Upper lobe of left lung (tissue), 6 donors: Measurements from ENCODE around the gene DBH. TPM values are rescaled to one million over a fixed set of nuclear protein-coding genes. Genes with fewer than 3 reads are reported as not detected.
A peak's percentile ranks its signal among the peaks of the same experiment; 100 is the strongest.

Experiments used
- ATAC-seq, 2 donors: fragments of 200-7000 bp; cut with Tn5 transposase; one replicate each; pipeline ENCODE4 v1.9.1; 2022; ENCODE audit warnings: mild to moderate bottlenecking in 2 of 2, moderate library complexity in 2 of 2; ENCODE audit not compliant: low FRiP score in 2 of 2
- DNase-seq, 2 donors: peaks; one replicate each; pipeline ENCODE4 v3.0.0-alpha.2; 2019 to 2020
- H3K27ac ChIP-seq, 4 donors: fragments of 200-600 bp; sonication (generic); one replicate each; pipeline ENCODE4 v1.5.1; 2016 to 2019
- H3K27me3 ChIP-seq, 4 donors: fragments of 200-600 bp; sonication (generic); one replicate each; pipeline ENCODE4 v1.5.1; 2017 to 2019
- H3K36me3 ChIP-seq, 4 donors: fragments of 200-600 bp; sonication (generic); one replicate each; pipeline ENCODE4 v1.5.1; 2016 to 2019
- H3K4me1 ChIP-seq, 4 donors: fragments of 200-600 bp; sonication (generic); one replicate each; pipeline ENCODE4 v1.5.1; 2018 to 2019
- H3K4me3 ChIP-seq, 4 donors: fragments of 200-600 bp; sonication (generic); one replicate each; pipeline ENCODE4 v1.5.1; 2017 to 2019; ENCODE audit warnings: mild to moderate bottlenecking in 2 of 4, moderate library complexity in 1 of 4
- H3K9me3 ChIP-seq, 4 donors: fragments of 200-600 bp; sonication (generic); one replicate each; pipeline ENCODE4 v1.5.1; 2018 to 2019
- EP300 ChIP-seq, 4 donors: sonication (generic); formaldehyde crosslinking; IDR thresholded peaks; one replicate each; pipeline ENCODE4 v1.5.1; 2017; ENCODE audit warnings: antibody characterized with exemption in 4 of 4, control low read depth in 2 of 4
- POLR2A ChIP-seq, 4 donors: fragments of 450-650 bp; IDR thresholded peaks; one replicate each; pipeline ENCODE4 v1.5.1; 2016 to 2017; ENCODE audit warnings: antibody characterized with exemption in 4 of 4, mild to moderate bottlenecking in 2 of 4
- POLR2AphosphoS5 ChIP-seq, 2 donors: sonication (generic); formaldehyde crosslinking; IDR thresholded peaks; one replicate each; pipeline ENCODE4 v1.5.1; 2017; ENCODE audit warnings: antibody characterized with exemption in 2 of 2
- WGBS, 2 donors: methylation state at CpG; one replicate each; pipeline ENCODE4 v1.1.5; 2017 to 2018; 5-methylcytosine and 5-hydroxymethylcytosine counted together
- total RNA-seq, 6 donors: library from RNA; depleted of rRNA in 4 of 6; stranded (reverse); fragments of >200 nt in 4 of 6; gene quantifications; one replicate each; pipeline versions ENCODE4 v1.1.0 to v1.2.1, GENCODE V29; 2016 to 2021
- TF ChIP-seq, protein P1 (sequence below), 6 experiments: fragments of 450-650 bp in 4 of 6; fragments of 200-600 bp in 2 of 6; sonication (generic) in 2 of 6; IDR thresholded peaks; one replicate each; pipeline ENCODE4 v1.5.1; 2016 to 2019; ENCODE audit warnings: antibody characterized with exemption in 6 of 6
- donor health status: DM: no; HTN: no; CAD: no; lungs with moderate emphysema.
- donor health status: DM: no; HTN: yes; CAD: no; lungs with severe emphysema.

Gene DBH
- total RNA-seq, result under 1 TPM in 1 of 6 donors, not detected in 5; 0.27 TPM

DNA sequence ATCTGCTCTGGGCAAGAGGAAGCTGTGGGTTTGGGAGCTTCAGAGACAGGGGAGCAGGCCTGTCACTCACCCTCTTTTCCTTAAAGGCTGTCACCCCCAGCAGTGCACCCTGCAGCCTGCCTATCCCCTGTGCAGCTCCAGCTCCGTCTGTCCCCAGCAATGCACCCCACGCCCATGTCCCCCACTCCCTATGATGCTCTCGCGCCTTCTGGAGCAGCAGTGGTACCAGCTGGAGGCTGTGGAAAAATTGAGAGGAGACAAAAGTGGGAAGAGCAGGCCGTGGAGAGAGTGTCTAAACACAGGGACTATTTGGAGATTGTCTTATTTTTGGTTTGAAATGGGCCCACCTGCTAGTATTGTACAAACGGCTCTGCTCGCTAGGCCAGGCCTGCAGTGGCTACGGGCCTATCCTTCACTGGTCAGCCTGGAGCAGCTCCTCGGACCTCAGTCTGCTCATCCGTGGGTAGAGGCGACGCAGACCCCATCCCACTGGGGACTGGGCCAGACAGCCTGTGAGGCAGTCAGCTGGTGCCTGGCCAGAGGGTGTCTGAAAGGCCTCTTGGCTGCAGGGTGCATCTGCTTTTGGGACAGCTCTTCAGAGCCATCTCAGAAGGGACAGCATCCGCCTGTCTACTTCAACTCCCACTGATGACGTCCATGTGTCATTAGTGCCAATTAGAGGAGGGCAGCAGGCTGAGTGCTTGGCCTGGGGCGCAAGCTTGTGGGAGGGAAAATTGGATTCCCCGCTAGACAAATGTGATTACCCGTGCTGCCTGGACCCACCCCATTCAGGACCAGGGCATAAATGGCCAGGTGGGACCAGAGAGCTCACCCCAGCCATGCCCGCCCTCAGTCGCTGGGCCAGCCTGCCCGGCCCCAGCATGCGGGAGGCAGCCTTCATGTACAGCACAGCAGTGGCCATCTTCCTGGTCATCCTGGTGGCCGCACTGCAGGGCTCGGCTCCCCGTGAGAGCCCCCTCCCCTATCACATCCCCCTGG is at the start of gene DBH:
Gene DBH (plus strand): TSS at position 831 of the 999 bp plus-strand sequence. CDS start 9 bp downstream, at position 840.
- WGBS, 2 donors, result 85 to 88% methylated on average over 7 to 24 of the region's 24 CpGs
- Histone ChIP-seq H3K9me3 (no peaks in the 10 kb centered on the region), H3K27ac (no peak within 1 kb of the TSS), H3K36me3 (no peaks in the 10 kb centered on the region), H3K27me3 (no peaks in the 10 kb centered on the region), H3K4me3 (no peak within 1 kb of the TSS), H3K4me1 (peaks cover 0 to 14% (median 9%) of the 10 kb centered on the region in 4 donors)
- DNase-seq (no peak), ATAC-seq (no peak)
- no peak for TF ChIP-seq POLR2AphosphoS5 (IDR thresholded peaks at IDR 0.05)
- TF ChIP-seq, protein P1, sequence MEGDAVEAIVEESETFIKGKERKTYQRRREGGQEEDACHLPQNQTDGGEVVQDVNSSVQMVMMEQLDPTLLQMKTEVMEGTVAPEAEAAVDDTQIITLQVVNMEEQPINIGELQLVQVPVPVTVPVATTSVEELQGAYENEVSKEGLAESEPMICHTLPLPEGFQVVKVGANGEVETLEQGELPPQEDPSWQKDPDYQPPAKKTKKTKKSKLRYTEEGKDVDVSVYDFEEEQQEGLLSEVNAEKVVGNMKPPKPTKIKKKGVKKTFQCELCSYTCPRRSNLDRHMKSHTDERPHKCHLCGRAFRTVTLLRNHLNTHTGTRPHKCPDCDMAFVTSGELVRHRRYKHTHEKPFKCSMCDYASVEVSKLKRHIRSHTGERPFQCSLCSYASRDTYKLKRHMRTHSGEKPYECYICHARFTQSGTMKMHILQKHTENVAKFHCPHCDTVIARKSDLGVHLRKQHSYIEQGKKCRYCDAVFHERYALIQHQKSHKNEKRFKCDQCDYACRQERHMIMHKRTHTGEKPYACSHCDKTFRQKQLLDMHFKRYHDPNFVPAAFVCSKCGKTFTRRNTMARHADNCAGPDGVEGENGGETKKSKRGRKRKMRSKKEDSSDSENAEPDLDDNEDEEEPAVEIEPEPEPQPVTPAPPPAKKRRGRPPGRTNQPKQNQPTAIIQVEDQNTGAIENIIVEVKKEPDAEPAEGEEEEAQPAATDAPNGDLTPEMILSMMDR (IDR thresholded peaks at IDR 0.05), result no peak
- no peak for TF ChIP-seq POLR2A (IDR thresholded peaks at IDR 0.05)
- no peak for TF ChIP-seq EP300 (IDR thresholded peaks at IDR 0.05)

DNA sequence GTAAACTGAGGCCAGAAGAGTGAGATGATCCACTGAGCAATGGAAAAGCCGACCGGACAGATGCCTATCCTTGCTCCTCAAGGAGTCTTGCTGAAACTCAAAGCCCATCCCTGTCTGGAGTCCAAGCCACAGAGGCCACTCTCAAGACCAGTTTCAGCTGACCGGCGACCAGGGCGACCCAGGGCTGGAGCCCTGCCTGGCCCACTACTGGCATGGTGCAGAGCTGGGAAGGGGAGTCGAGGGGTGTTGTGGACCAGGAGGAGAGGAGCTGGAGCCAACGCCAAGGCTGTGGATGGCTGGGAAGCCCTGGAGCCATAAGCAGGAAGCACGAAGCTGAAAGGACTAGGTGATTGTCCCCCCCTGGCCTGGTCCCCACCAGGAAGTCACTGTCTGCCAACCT is 49.1 kb upstream of the DBH start:
- WGBS, 2 donors, result 86 to 88% methylated on average over 3 to 8 of the region's 8 CpGs
- no peaks in the 10 kb centered on the region for H3K9me3 ChIP-seq
- DNase-seq (peak in 1 of 2 donors; percentile 59), ATAC-seq (no peak)
- H3K36me3 ChIP-seq, result no peaks in the 10 kb centered on the region
- no peak overlapping the region for H3K4me3 ChIP-seq
- H3K4me1 ChIP-seq, result peaks cover 11 to 21% (median 16%) of the 10 kb centered on the region in 4 donors
- no peak overlapping the region for H3K27ac ChIP-seq
- peaks cover 0 to 12% (median 6%) of the 10 kb centered on the region in 4 donors for H3K27me3 ChIP-seq
- TF ChIP-seq POLR2AphosphoS5 (IDR thresholded peaks at IDR 0.05), result no peak
- TF ChIP-seq, protein P1 (IDR thresholded peaks at IDR 0.05), result no peak
- no peak for TF ChIP-seq POLR2A (IDR thresholded peaks at IDR 0.05)
- TF ChIP-seq EP300 (IDR thresholded peaks at IDR 0.05), result no peak

DNA sequence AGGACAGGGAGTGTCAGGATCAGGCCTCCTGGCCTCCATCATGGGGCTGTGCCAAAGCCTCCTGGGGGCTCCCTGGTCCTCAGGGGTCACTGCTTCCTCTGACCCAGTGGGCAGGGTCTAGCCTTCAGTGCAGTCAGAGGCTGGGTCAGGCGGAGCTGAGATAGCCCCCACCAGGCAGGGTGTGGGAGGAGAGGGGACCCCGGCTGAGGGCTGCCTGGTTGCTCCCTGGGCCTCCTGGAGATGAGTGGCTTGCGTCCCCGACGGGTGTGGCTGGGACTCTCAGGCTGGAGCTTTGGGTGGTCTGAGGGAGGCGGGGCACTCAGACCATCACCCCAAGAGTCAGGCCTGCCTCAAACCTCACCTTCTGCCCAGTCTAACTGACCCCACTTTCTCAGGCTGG is 48.7 kb upstream of the DBH start:
- TF ChIP-seq, protein P1 (IDR thresholded peaks at IDR 0.05), result no peak
- no peak for TF ChIP-seq POLR2AphosphoS5 (IDR thresholded peaks at IDR 0.05)
- TF ChIP-seq EP300 (IDR thresholded peaks at IDR 0.05), result no peak
- no peak for TF ChIP-seq POLR2A (IDR thresholded peaks at IDR 0.05)
- H3K27ac ChIP-seq, result no peak overlapping the region
- WGBS, 2 donors, result 94% methylated on average over 6 of the region's 6 CpGs; no CpG with 5 or more reads in 1 of the 2 donors
- peaks cover 0 to 12% (median 6%) of the 10 kb centered on the region in 4 donors for H3K27me3 ChIP-seq
- no peaks in the 10 kb centered on the region for H3K36me3 ChIP-seq
- peaks cover 11 to 21% (median 14%) of the 10 kb centered on the region in 4 donors for H3K4me1 ChIP-seq
- H3K4me3 ChIP-seq, result no peak overlapping the region
- H3K9me3 ChIP-seq, result no peaks in the 10 kb centered on the region
- no peak for ATAC-seq
- peak in 1 of 2 donors; percentile 33 for DNase-seq

DNA sequence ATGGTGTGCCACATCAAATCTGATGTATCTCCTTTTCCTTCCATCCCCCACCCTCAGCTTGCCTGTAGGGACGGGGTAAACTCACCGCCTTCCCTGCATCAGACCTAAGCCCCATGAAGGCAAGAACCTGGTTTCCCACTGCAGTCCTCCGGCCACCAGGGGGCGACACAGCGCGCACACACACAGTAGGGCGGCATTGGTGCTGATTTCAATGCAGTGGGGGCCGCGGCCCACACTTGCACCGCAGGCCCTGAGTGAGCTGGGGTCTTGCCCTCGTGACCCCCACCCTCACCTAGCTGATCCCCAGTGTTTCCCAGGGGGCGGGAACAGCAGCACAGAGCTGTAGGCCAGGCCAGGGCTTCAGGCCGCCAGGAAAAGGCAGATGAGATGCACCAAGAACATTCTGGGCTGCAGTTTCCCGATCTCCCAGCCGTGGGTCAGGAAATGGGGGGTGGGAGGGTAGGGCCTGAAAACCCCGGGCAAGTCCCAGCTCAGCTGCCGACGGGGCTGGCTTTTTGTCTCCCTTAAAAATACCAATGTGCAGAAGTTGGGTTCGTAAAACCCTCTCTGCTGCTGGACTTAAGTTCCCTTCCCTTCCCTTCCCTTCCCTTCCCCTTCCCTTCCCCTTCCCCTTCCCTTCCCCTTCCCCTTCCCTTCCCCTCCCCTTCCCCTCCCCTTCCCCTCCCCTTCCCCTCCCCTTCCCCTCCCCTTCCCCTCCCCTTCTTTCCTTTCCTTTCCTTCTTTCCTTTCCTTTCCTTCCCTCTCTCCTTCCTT is 46.5 kb upstream of the DBH start:
- no peak for ATAC-seq
- no peak for TF ChIP-seq EP300 (IDR thresholded peaks at IDR 0.05)
- TF ChIP-seq, protein P1 (IDR thresholded peaks at IDR 0.05), result peak; percentile 16 to 64 (median 44)
- WGBS, 2 donors, result 51 to 60% methylated on average over 10 to 19 of the region's 19 CpGs

More for the DNA sequence above, 46.5 kb upstream of the DBH start:
- Histone ChIP-seq H3K36me3 (no peaks in the 10 kb centered on the region), H3K4me3 (no peak overlapping the region), H3K9me3 (no peaks in the 10 kb centered on the region), H3K27ac (no peak overlapping the region), H3K4me1 (peaks cover 5 to 13% (median 6%) of the 10 kb centered on the region in 4 donors), H3K27me3 (peaks cover 0 to 12% (median 6%) of the 10 kb centered on the region in 4 donors)
- peak in 1 of 2 donors; percentile 44 for DNase-seq
